Activated CD4-positive, alpha-beta T cell treated with anti-CD3 and anti-CD28 coated beads for 4 hours (primary cell): ENCODE results near the gene MBNL2.

Source experiments
- DNase-seq, 2 donors: peaks; one replicate each; pipeline ENCODE4 v3.0.0-alpha.2; 2020

The MBNL2 gene

GRCh38 chr13:97307118-97307881 lies 85.2 kb downstream of the MBNL2 start:
- DNase-seq: no peak

GRCh38 chr13:97307882-97308624 lies 85.9 kb downstream of the MBNL2 start:
- DNase-seq: no peak

DNA sequence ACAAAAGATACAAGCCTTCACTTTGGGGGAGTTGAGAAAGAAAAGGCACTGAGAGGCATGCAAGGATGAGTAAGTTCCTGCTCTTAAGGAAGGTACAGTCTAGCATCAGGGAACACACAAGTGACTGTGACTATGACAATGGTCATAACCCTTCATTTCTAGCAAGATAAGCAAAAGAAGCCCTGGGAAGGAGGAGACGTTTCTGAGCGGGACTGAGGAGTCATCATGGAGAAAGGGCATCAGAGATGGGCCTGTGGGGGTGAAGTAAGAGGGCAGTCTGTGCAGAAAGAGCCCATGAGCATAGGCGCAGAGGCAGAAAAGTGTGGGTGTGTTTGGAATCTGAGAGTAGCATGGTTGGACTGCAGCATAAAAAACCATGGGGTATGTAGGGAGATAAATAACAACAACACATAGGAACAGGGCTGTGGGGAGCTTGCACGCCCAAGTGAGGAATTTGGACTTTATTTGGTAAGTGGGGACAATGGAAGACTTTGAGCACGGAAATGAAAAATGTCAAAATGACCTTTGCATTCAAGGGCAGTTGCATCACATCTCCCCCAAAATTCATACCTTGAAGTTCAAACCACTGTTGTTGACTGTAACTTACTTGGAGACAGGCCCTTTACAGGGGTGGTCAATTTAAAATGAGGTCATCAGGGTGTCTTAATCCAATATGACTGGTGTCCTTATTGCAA lies 86.7 kb downstream of the MBNL2 start:
- DNase-seq: no peak

GRCh38 chr13:97310809-97311436 lies 88.8 kb downstream of the MBNL2 start:
- no peak for DNase-seq

DNA sequence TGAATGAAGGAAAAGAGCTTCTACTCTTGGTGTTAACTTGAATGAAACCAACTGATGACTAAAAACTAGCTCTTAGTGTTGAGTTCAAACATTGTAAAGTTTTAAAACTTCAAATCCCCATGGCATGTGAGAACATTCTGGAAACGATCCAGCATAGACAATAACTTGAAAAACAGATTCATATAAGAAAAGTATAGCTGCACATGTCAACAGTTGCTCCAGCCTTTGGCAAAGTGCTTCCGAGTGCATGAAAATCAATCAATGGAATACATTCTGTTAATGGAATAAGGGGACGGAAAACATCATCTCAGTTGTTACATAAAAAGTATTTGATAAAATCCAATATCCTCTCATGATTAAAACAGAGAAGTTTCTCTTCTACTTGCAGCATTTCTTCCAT lies 89.8 kb downstream of the MBNL2 start:
- DNase-seq: no peak

- no peak for DNase-seq
These were observed 91.6 kb downstream of the MBNL2 start for GRCh38 chr13:97313551-97314260.

DNA sequence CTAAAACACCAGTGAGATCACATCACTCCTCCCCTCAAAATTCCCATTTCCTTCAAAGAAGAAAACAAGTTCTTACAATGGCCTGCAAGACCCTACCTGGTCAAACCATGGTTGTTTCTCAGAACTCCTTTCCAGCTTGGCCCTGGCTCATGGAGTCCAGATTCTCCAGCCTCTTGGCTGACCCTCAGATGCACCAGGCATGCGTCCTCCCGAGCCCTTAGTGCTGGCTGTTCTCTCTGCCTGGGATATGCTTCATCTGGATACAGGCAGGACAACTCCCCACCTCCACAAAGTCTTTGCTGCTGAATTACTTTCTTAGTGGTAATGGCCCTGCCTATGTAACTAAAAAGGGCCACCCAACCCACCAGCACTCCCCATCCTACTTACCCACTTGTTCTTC lies 94.3 kb downstream of the MBNL2 start:
- no peak for DNase-seq

DNA sequence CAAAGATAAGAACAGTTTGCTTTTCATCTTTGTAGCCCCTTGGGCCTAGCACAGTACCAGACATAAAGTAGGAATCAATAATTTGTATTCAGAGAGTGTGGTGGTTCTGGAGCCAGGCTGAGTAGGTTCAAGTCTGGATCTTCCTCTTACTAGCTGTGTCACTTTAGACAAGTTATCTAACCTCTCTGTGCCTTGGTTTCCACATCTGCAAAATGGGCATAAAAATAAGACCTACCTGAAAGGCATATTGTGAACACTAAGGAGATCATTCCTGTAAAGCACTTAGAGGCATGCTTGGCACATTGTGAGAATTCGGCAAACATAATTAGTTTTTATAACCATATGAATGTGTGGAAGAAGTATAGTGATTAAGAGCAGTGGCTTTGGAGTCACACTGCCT lies 95.8 kb downstream of the MBNL2 start:
- no peak for DNase-seq

GRCh38 chr13:97318532-97318931 lies 96.4 kb downstream of the MBNL2 start:
- DNase-seq: no peak

GRCh38 chr13:97319113-97319720 lies 97.1 kb downstream of the MBNL2 start:
- no peak for DNase-seq

GRCh38 chr13:97321101-97321500 lies 99.0 kb downstream of the MBNL2 start:
- no peak for DNase-seq

GRCh38 chr13:97321616-97322321 lies 99.6 kb downstream of the MBNL2 start:
- DNase-seq: no peak

GRCh38 chr13:97322740-97323342 lies 100.7 kb downstream of the MBNL2 start:
- no peak for DNase-seq

- DNase-seq: no peak
These were observed 102.0 kb downstream of the MBNL2 start for GRCh38 chr13:97324115-97324514.

GRCh38 chr13:97325738-97326137 lies 103.6 kb downstream of the MBNL2 start:
- DNase-seq: no peak

GRCh38 chr13:97327086-97327485 lies 105.0 kb downstream of the MBNL2 start:
- no peak for DNase-seq

- no peak for DNase-seq
These were observed 105.5 kb downstream of the MBNL2 start for GRCh38 chr13:97327506-97328221.

- DNase-seq: no peak
These were observed 106.2 kb downstream of the MBNL2 start for GRCh38 chr13:97328222-97328790.

DNA sequence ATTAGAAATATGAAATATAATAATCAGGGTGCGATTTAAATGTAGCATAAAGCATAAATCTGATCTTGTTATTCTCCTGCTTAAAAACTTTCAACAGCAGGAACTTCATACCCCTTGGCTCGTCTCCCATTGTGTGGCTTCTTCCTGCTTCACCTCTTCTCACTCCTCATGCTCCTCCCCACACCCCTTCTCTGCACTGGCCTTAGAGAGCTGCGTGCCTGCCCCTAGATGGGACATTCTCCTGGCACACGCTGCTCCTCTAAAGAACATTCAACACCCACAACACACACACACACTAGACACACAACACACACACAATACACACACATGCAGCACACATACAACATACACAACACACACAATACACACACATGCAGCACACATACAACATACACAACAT lies 107.2 kb downstream of the MBNL2 start:
- DNase-seq: no peak

DNA sequence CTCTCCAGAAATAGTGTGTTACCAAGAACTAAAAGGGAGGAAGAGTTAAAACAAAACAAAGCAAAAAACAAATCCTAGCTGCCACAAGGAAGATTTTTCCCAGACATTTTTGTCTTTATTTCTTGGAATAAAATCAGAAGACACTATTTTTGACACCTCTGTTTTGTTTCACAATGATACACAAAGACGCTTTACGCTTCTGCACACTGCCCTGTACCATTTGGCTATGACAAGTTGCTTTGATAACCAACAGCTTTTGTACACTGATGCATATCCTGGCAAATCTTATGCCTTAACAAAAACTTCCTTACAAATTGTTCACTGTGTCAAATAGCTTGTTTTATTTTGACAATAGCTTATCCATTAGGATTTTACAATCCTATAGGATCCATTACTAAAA lies 108.3 kb downstream of the MBNL2 start:
- no peak for DNase-seq
